Measurements from ENCODE around the gene INTS2. TPM values are rescaled to one million over a fixed set of nuclear protein-coding genes. Genes with fewer than 3 reads are reported as not detected.

Gene INTS2
- total RNA-seq, 4 donors from 2014 or later: 10.1 to 15.4 (median 11.4) TPM

DNA sequence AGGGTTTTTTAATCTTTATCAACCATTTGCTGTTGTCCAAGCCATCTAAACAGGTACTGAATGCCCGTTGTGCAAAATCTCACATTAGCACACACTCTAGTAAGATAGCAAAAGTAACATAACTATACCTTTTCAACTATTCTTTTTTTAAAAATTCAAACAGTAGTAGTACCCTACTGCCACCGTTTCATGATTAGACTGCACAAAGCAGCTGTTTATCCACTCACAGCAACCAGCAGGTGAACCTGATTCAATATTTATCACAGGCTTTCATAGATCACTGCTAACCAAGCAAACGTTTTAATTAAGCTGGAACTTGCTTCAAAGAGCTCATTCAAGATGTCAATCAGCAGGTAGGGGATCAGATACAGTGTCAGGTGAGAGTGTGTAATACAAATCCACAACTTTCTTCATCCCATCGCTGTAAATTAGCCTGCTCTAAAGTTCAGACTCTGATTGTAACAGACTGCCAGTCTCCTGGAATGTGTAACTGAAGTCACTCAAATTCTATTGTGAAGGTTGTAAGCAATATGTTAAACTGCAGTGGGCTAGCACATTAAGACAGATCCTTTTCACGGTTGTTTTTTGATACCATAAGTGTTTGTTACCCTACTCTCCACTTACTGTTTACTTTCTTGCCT is 111.8 kb downstream of the INTS2 start:
- H3K9me3 ChIP-seq: no peaks in the 10 kb centered on the region
- H3K4me1 ChIP-seq: no peaks in the 10 kb centered on the region
- H3K36me3 ChIP-seq: no peaks in the 10 kb centered on the region
- TF ChIP-seq EP300 (IDR thresholded peaks at IDR 0.05): no peak
- TF ChIP-seq, protein P1, sequence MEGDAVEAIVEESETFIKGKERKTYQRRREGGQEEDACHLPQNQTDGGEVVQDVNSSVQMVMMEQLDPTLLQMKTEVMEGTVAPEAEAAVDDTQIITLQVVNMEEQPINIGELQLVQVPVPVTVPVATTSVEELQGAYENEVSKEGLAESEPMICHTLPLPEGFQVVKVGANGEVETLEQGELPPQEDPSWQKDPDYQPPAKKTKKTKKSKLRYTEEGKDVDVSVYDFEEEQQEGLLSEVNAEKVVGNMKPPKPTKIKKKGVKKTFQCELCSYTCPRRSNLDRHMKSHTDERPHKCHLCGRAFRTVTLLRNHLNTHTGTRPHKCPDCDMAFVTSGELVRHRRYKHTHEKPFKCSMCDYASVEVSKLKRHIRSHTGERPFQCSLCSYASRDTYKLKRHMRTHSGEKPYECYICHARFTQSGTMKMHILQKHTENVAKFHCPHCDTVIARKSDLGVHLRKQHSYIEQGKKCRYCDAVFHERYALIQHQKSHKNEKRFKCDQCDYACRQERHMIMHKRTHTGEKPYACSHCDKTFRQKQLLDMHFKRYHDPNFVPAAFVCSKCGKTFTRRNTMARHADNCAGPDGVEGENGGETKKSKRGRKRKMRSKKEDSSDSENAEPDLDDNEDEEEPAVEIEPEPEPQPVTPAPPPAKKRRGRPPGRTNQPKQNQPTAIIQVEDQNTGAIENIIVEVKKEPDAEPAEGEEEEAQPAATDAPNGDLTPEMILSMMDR (IDR thresholded peaks at IDR 0.05): no peak
- no peak for TF ChIP-seq POLR2A (IDR thresholded peaks at IDR 0.05; ENCODE audit: low read depth)
- no peak for TF ChIP-seq POLR2AphosphoS5 (IDR thresholded peaks at IDR 0.05)
- no peak overlapping the region for H3K27ac ChIP-seq (replicated peaks in 1 of 4)
- H3K4me3 ChIP-seq: no peak overlapping the region
- DNase-seq (ENCODE audit: extremely low spot score): no peak
- WGBS: 70% methylated on average over 5 of the region's 5 CpGs
- H3K27me3 ChIP-seq: no peaks in the 10 kb centered on the region
- intact Hi-C loops (cut with DNase I): no loop called here

Small RNA genes within 50 kb of the gene (small RNA-seq; reads per million reads assigned to genes)
- 0 reads per million in 3 donors for gene RF00019

Other genes with a start within 250 kb of the INTS2 start
- under 1 TPM; 0.13 to 0.42 (median 0.31) TPM for gene BRIP1, start 64.5 kb downstream of the INTS2 start, total RNA-seq
- 10 to 100 TPM; 41.9 to 51.7 (median 49.1) TPM for gene MED13, start 137.3 kb upstream of the INTS2 start, total RNA-seq